IMR-90 (cell line): ENCODE measurements around the gene KCNAB1. TPM values are rescaled to one million over a fixed set of nuclear protein-coding genes. Genes with fewer than 3 reads are reported as not detected.

Experiments
- ATAC-seq: fragments of 200-7000 bp; cut with Tn5 transposase; 2 replicates; pipeline ENCODE4 v1.9.1; 2020; ENCODE audit warnings: low read depth, mild to moderate bottlenecking, moderate library complexity
- BruUV-seq: library from RNA; stranded (reverse); fragments of 400-500 nt; replicated peaks from 2 replicates; lab custom pipeline; 2021; lab: Mats Ljungman, UMichigan
- CTCF ChIA-PET: fragments of 300-600 bp; formaldehyde crosslinking; extraction: SDS; loops from one replicate; lab custom pipeline; 2021; ENCODE audit warnings: antibody characterized with exemption; lab: Yijun Ruan, JAX
- POLR2A ChIA-PET: fragments of 300-600 bp; sonication (Branson Sonifier 250); formaldehyde crosslinking; loops from one replicate; lab custom pipeline; 2022; ENCODE audit warnings: antibody characterized with exemption; ENCODE audit not compliant: unreplicated experiment; lab: Charles Lee
- DNase-seq: peaks from one replicate; pipeline ENCODE4 v3.0.0; 2013
- H2AFZ ChIP-seq: replicated peaks from 2 replicates; pipeline ENCODE3; 2013; ENCODE audit warnings: low read length, mild to moderate bottlenecking; ENCODE audit not compliant: poor library complexity
- H2AK5ac ChIP-seq: 2 replicates; pipeline ENCODE4 v1.6.1; 2013; ENCODE audit warnings: low read depth, low read length, inconsistent platforms
- H2AK9ac ChIP-seq: replicated peaks from 2 replicates; pipeline ENCODE3; 2013; ENCODE audit warnings: mild to moderate bottlenecking, low read depth, low read length, moderate library complexity; ENCODE audit not compliant: poor library complexity
- H2BK120ac ChIP-seq: 2 replicates; pipeline ENCODE4 v1.6.1; 2013; ENCODE audit warnings: low read depth, low read length, inconsistent platforms
- H2BK15ac ChIP-seq: 3 replicates; pipeline ENCODE4 v1.6.1; 2013; ENCODE audit warnings: low read depth, low read length, inconsistent platforms
- H2BK20ac ChIP-seq: 2 replicates; pipeline ENCODE4 v1.6.1; 2013; ENCODE audit warnings: low read depth, mild to moderate bottlenecking, inconsistent platforms, low read length, moderate library complexity
- H2BK5ac ChIP-seq: 2 replicates; pipeline ENCODE4 v1.6.1; 2013; ENCODE audit warnings: mild to moderate bottlenecking, low read depth, low read length, inconsistent platforms; ENCODE audit not compliant: poor library complexity, severe bottlenecking
- H3K14ac ChIP-seq: replicated peaks from 2 replicates; pipeline ENCODE4 v1.6.1; 2013; ENCODE audit warnings: low read depth, low read length, inconsistent platforms
- H3K18ac ChIP-seq: 2 replicates; pipeline ENCODE4 v1.6.1; 2013; ENCODE audit warnings: low read depth, low read length, control low read depth
- H3K23ac ChIP-seq: 2 replicates; pipeline ENCODE4 v1.6.1; 2013; ENCODE audit warnings: low read depth, low read length, inconsistent platforms
- H3K27ac ChIP-seq: 2 replicates; pipeline ENCODE4 v1.5.1; 2013; ENCODE audit warnings: mild to moderate bottlenecking, control low read depth, low read length; ENCODE audit not compliant: insufficient read depth
- H3K27me3 ChIP-seq: 2 replicates; pipeline ENCODE4 v1.6.1; 2013; ENCODE audit warnings: low read length; ENCODE audit not compliant: control insufficient read depth, insufficient read depth
- H3K36me3 ChIP-seq: 2 replicates; pipeline ENCODE4 v1.6.1; 2013; ENCODE audit warnings: low read length, mixed read lengths; ENCODE audit not compliant: control insufficient read depth, insufficient read depth
- H3K4ac ChIP-seq: 2 replicates; pipeline ENCODE4 v1.6.1; 2013; ENCODE audit warnings: low read depth, low read length, inconsistent platforms
- H3K4me1 ChIP-seq: 2 replicates; pipeline ENCODE4 v1.6.1; 2013; ENCODE audit warnings: low read length, mixed read lengths; ENCODE audit not compliant: control insufficient read depth, insufficient read depth
- H3K4me2 ChIP-seq: 2 replicates; pipeline ENCODE4 v1.6.1; 2013; ENCODE audit warnings: low read depth, mild to moderate bottlenecking, control low read depth, low read length, moderate library complexity
- H3K4me3 ChIP-seq: 2 replicates; pipeline ENCODE4 v1.5.1; 2013; ENCODE audit warnings: low read depth, mild to moderate bottlenecking, control low read depth, low read length, moderate library complexity; ENCODE audit not compliant: insufficient read depth
- H3K56ac ChIP-seq: 2 replicates; pipeline ENCODE4 v1.6.1; 2013; ENCODE audit warnings: low read length, inconsistent platforms; ENCODE audit not compliant: insufficient read depth; ENCODE audit errors: extremely low read depth
- H3K79me1 ChIP-seq, 2 experiments: 2 replicates each; pipeline ENCODE4 v1.6.1; 2013; ENCODE audit warnings: low read length in 2 of 2, inconsistent platforms in 1 of 2, low read depth in 1 of 2
- H3K9ac ChIP-seq: 2 replicates; pipeline ENCODE4 v1.6.1; 2013; ENCODE audit warnings: low read depth, low read length, control low read depth
- H3K9me1 ChIP-seq: 2 replicates; pipeline ENCODE4 v1.6.1; 2013; ENCODE audit warnings: low read length, inconsistent platforms; ENCODE audit not compliant: insufficient read depth
- H3K9me3 ChIP-seq: 2 replicates; pipeline ENCODE4 v1.6.1; 2013; ENCODE audit warnings: low read length; ENCODE audit not compliant: control insufficient read depth, insufficient read depth
- H4K20me1 ChIP-seq: 2 replicates; pipeline ENCODE4 v1.6.1; 2013; ENCODE audit warnings: low read length, inconsistent platforms; ENCODE audit not compliant: insufficient read depth
- H4K5ac ChIP-seq: 2 replicates; pipeline ENCODE4 v1.6.1; 2013; ENCODE audit warnings: mild to moderate bottlenecking, low read depth, low read length, control low read depth
- H4K8ac ChIP-seq, 2 experiments: 2 replicates each; pipeline ENCODE4 v1.6.1; 2013; ENCODE audit warnings: low read depth in 2 of 2, low read length in 2 of 2, control low read depth in 1 of 2, inconsistent platforms in 1 of 2
- H4K91ac ChIP-seq: 2 replicates; pipeline ENCODE4 v1.6.1; 2013; ENCODE audit warnings: low read depth, low read length, inconsistent platforms; ENCODE audit not compliant: insufficient read depth
- BHLHE40 ChIP-seq: fragments of 150-350 bp; IDR thresholded peaks from 2 replicates; pipeline ENCODE4 v1.6.1; 2016; ENCODE audit warnings: mild to moderate bottlenecking, low read depth, low read length
- CEBPB ChIP-seq: IDR thresholded peaks from 2 replicates; pipeline ENCODE4 v1.6.1; 2012; ENCODE audit warnings: low read depth, low read length, improper control_type of control experiment
- CHD1 ChIP-seq: IDR thresholded peaks from 2 replicates; pipeline ENCODE4 v1.6.1; 2012; ENCODE audit warnings: low read depth, low read length, improper control_type of control experiment
- FOS ChIP-seq: fragments of 150-350 bp; IDR thresholded peaks from 2 replicates; pipeline ENCODE4 v1.6.1; 2016; ENCODE audit warnings: low read depth, low read length
- MAFK ChIP-seq: IDR thresholded peaks from 2 replicates; pipeline ENCODE4 v1.6.1; 2012; ENCODE audit warnings: low read depth, low read length, improper control_type of control experiment
- MAZ ChIP-seq: IDR thresholded peaks from 2 replicates; pipeline ENCODE4 v1.6.1; 2012; ENCODE audit warnings: low read depth, mild to moderate bottlenecking, low read length, improper control_type of control experiment, moderate library complexity, borderline replicate concordance
- MXI1 ChIP-seq: IDR thresholded peaks from 2 replicates; pipeline ENCODE4 v1.6.1; 2012; ENCODE audit warnings: low read depth, mild to moderate bottlenecking, low read length, moderate library complexity, borderline replicate concordance
- NFE2L2 ChIP-seq: fragments of 150-350 bp; IDR thresholded peaks from 2 replicates; pipeline ENCODE4 v1.6.1; 2016; ENCODE audit warnings: low read depth, mild to moderate bottlenecking, low read length
- POLR2A ChIP-seq: IDR thresholded peaks from 2 replicates; pipeline ENCODE4 v1.6.1; 2012; ENCODE audit warnings: mild to moderate bottlenecking, low read depth, low read length
- RAD21 ChIP-seq: IDR thresholded peaks from 2 replicates; pipeline ENCODE4 v1.6.1; 2012; ENCODE audit warnings: low read length, improper control_type of control experiment
- RCOR1 ChIP-seq: IDR thresholded peaks from 2 replicates; pipeline ENCODE4 v1.6.1; 2012; ENCODE audit warnings: mild to moderate bottlenecking, low read length, improper control_type of control experiment; ENCODE audit not compliant: insufficient replicate concordance
- RFX5 ChIP-seq: IDR thresholded peaks from 2 replicates; pipeline ENCODE4 v1.8.0; 2012; ENCODE audit warnings: low read depth, mild to moderate bottlenecking, low read length, moderate library complexity
- SMC3 ChIP-seq: fragments of 150-350 bp; IDR thresholded peaks from 2 replicates; pipeline ENCODE4 v1.6.1; 2016; ENCODE audit warnings: low read depth, mild to moderate bottlenecking, antibody characterized with exemption, low read length, moderate library complexity
- WGBS, 2 experiments: methylation state at CpG; one replicate each; pipeline versions ENCODE4 v1.1.5 to v1.1.7; 2013; ENCODE audit warnings: missing lambda C conversion rate in 2 of 2; ENCODE audit not compliant: insufficient read length in 1 of 2; ENCODE audit errors: extremely low coverage in 2 of 2; 5-methylcytosine and 5-hydroxymethylcytosine counted together
- dilution Hi-C: fragments of 300-500 bp; cut with HindIII; formaldehyde crosslinking; loops from one replicate; pipeline ENCODE4 v1.14.3; 2018; ENCODE audit warnings: low sequenced_read_pairs; ENCODE audit not compliant: unreplicated experiment
- in situ Hi-C: fragments of 300-500 bp; cut with MboI; formaldehyde crosslinking; loops from 3 replicates; pipeline ENCODE4 v1.14.3; 2019; ENCODE audit warnings: low sequenced_read_pairs, inconsistent platforms, mixed read lengths
- intact Hi-C: fragments of 100-400 bp; cut with micrococcal nuclease; formaldehyde crosslinking; loops from 2 replicates; pipeline ENCODE4 v1.10.0; 2022
- polyA plus RNA-seq, 3 experiments: library from polyadenylated mRNA; depleted of rRNA; stranded (reverse); fragments of >200 nt; gene quantifications; 2 replicates each; pipeline ENCODE4 v1.2.3, GENCODE V29; 2012; ENCODE audit warnings: low replicate concordance in 1 of 3
- total RNA-seq: library from RNA; depleted of rRNA; stranded (reverse); fragments of >200 nt; gene quantifications from 2 replicates; pipeline ENCODE4 v1.2.3, GENCODE V29; 2012
- TF ChIP-seq, protein P1 (sequence below): conservative IDR thresholded peaks from 2 replicates; pipeline ENCODE4 v1.5.1; 2012; ENCODE audit warnings: mild to moderate bottlenecking, low read depth, low read length, improper control_type of control experiment

Gene KCNAB1
- total and polyA plus RNA-seq, 2 of the 4 experiments (the other 2 are of a cell fraction): under 0.01 to 0.07 TPM

DNA sequence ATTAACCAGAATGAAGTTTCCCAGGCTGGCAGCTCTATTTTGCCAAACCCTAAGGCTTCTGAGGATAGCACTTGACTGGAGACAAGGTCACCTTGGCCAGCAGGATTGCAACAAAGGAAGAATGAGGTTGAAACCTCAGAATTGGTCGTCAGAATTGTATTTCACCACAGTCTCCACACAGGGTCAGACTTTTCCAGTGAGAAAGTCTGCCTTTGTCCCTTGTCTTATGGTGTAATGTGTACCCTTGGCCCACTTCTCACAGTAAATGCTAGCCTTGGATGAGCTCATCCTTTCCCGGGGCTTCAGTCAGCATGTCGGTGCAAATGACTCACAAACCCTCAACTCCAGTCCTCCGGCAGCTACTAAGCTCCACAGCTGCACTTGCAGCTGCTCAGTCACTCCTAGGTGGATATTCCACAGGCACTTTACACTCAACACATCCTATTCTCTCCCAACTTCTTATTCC lies 414.8 kb downstream of the KCNAB1 start:
- no peak overlapping the region for H3K4me2 ChIP-seq
- TF ChIP-seq POLR2A (peak; percentile 74), RFX5 (no peak), MXI1 (no peak), RCOR1 (no peak), RAD21 (peak; percentile 61), NFE2L2 (peak; percentile 83), MAZ (peak; percentile 10; the same call in 1 of the 2 replicates), CHD1 (no peak), FOS (peak; percentile 93), BHLHE40 (peak; percentile 34), CEBPB (peak; percentile 95), SMC3 (peak; percentile 31; the same call in 1 of the 2 replicates), MAFK (peak; percentile 63)
- TF ChIP-seq, protein P1, sequence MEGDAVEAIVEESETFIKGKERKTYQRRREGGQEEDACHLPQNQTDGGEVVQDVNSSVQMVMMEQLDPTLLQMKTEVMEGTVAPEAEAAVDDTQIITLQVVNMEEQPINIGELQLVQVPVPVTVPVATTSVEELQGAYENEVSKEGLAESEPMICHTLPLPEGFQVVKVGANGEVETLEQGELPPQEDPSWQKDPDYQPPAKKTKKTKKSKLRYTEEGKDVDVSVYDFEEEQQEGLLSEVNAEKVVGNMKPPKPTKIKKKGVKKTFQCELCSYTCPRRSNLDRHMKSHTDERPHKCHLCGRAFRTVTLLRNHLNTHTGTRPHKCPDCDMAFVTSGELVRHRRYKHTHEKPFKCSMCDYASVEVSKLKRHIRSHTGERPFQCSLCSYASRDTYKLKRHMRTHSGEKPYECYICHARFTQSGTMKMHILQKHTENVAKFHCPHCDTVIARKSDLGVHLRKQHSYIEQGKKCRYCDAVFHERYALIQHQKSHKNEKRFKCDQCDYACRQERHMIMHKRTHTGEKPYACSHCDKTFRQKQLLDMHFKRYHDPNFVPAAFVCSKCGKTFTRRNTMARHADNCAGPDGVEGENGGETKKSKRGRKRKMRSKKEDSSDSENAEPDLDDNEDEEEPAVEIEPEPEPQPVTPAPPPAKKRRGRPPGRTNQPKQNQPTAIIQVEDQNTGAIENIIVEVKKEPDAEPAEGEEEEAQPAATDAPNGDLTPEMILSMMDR: peak; percentile 53
- peaks cover 18% of the 10 kb centered on the region for H3K9me1 ChIP-seq
- H2AFZ ChIP-seq: no peak overlapping the region
- no peak overlapping the region for H4K91ac ChIP-seq
- peaks cover 25% of the 10 kb centered on the region for H4K20me1 ChIP-seq
- H3K14ac ChIP-seq: 0 out of 2 replicates have a peak overlapping the region, but pooled peaks have one; percentile 12
- H3K27ac ChIP-seq: peak overlapping the region; percentile 28; the same call in 1 of the 2 replicates
- BruUV-seq: no TSS peak
- in situ Hi-C loops (loop anchor here (25.0 kb wide), 1 partner anchor 302 kb away; the partner anchor contains the start of gene LEKR1), intact Hi-C loops (loop anchor here (2.0 to 5.0 kb wide), 3 partner anchors 282 to 602 kb away; no protein-coding TSS in a partner anchor), dilution Hi-C loops (no loop called here)
- peaks cover 18% of the 10 kb centered on the region for H3K4me1 ChIP-seq
- peak overlapping the region; percentile 30 for H2BK20ac ChIP-seq
- no peak overlapping the region for H4K8ac ChIP-seq
- WGBS, 2 experiments: no CpG with 5 or more reads among the region's 4 CpGs
- H3K9ac ChIP-seq: no peak overlapping the region
- ChIA-PET CTCF (interaction anchor here (0.6 to 1.1 kb wide), 13 partner anchors 11 to 1571 kb away, joined by 3 to 7 read pairs (median 3); partner anchors contain the start of gene SSR3), POLR2A (interaction anchor here (0.5 to 0.7 kb wide), 3 partner anchors 12 to 544 kb away, joined by 3 to 6 read pairs (median 4); no protein-coding TSS in a partner anchor)
- no peak overlapping the region for H2AK9ac ChIP-seq
- H3K79me1 ChIP-seq: peaks cover 6 to 29% of the 10 kb centered on the region in 2 experiments; a peak in 3 of 4 replicates
- DNase-seq (peak; percentile 100), ATAC-seq (peak; percentile 88)
- no peaks in the 10 kb centered on the region for H3K9me3 ChIP-seq
- H2AK5ac ChIP-seq: peak overlapping the region; percentile 15; the same call in 1 of the 2 replicates
- no peaks in the 10 kb centered on the region for H3K27me3 ChIP-seq
- peak overlapping the region; percentile 17 for H2BK5ac ChIP-seq
- H3K36me3 ChIP-seq: peaks cover 5% of the 10 kb centered on the region
- H3K56ac ChIP-seq: peak overlapping the region; percentile 29; the same call in 1 of the 2 replicates
- H3K4me3 ChIP-seq: no peak overlapping the region
- H3K18ac ChIP-seq: no peak overlapping the region
- H3K4ac ChIP-seq: 0 out of 2 replicates have a peak overlapping the region, but pooled peaks have one; percentile 17
- H3K23ac ChIP-seq: peak overlapping the region; percentile 28
- 0 out of 2 replicates have a peak overlapping the region, but pooled peaks have one; percentile 2 for H2BK120ac ChIP-seq
- no peak overlapping the region for H4K5ac ChIP-seq
- no peak overlapping the region for H2BK15ac ChIP-seq
